ENCODE measurements around the gene SERTAD1.

Gene SERTAD1

GRCh38 chr19:40466219-40466984, 40.6 kb upstream of the SERTAD1 start:
- Histone ChIP-seq H3K27ac (ENCODE audit: low read depth, low read length) (no peak overlapping the region), H3K4me2 (ENCODE audit: low read length) (peak overlapping the region; percentile 97), H3K36me3 (ENCODE audit: control insufficient read depth, low read length) (no peaks in the 10 kb centered on the region), H3K27me3 (ENCODE audit: control insufficient read depth, low read length) (peaks cover 13% of the 10 kb centered on the region), H3F3A (ENCODE audit: control insufficient read depth, insufficient read depth) (no peaks in the 10 kb centered on the region), H3K9me3 (ENCODE audit: control insufficient read depth, insufficient read depth, low read length) (no peaks in the 10 kb centered on the region), H3K79me2 (ENCODE audit: control insufficient read depth, low read length) (no peaks in the 10 kb centered on the region), H4K20me1 (ENCODE audit: control insufficient read depth, insufficient read depth, low read depth, low read length) (no peaks in the 10 kb centered on the region), H3K4me1 (ENCODE audit: control insufficient read depth, low read length) (peaks cover 30% of the 10 kb centered on the region), H3K4me3 (ENCODE audit: low read length) (peak overlapping the region; percentile 75), H3K9me2 (replicated peaks; ENCODE audit: control insufficient read depth, low read length) (no peaks in the 10 kb centered on the region)
- TF ChIP-seq EZH2phosphoT487 (IDR thresholded peaks at IDR 0.05; ENCODE audit: borderline replicate concordance, low read length) (no peak), CTCF (IDR thresholded peaks at IDR 0.05; ENCODE audit: low read depth, low read length, poor library complexity, severe bottlenecking) (no peak)

- Histone ChIP-seq H3K9me2 (replicated peaks; ENCODE audit: control insufficient read depth, low read length) (no peaks in the 10 kb centered on the region), H3K4me3 (ENCODE audit: low read length) (peak within 1 kb of the TSS; percentile 81), H3K79me2 (ENCODE audit: control insufficient read depth, low read length) (no peaks in the 10 kb centered on the region), H4K20me1 (ENCODE audit: control insufficient read depth, insufficient read depth, low read depth, low read length) (no peaks in the 10 kb centered on the region), H3K27ac (ENCODE audit: low read depth, low read length) (no peak within 1 kb of the TSS), H3F3A (ENCODE audit: control insufficient read depth, insufficient read depth) (no peaks in the 10 kb centered on the region), H3K27me3 (ENCODE audit: control insufficient read depth, low read length) (peaks cover 13% of the 10 kb centered on the region), H3K9me3 (ENCODE audit: control insufficient read depth, insufficient read depth, low read length) (no peaks in the 10 kb centered on the region), H3K4me1 (ENCODE audit: control insufficient read depth, low read length) (peaks cover 36% of the 10 kb centered on the region), H3K36me3 (ENCODE audit: control insufficient read depth, low read length) (no peaks in the 10 kb centered on the region), H3K4me2 (ENCODE audit: low read length) (peak within 1 kb of the TSS; percentile 97)
- TF ChIP-seq CTCF (IDR thresholded peaks at IDR 0.05; ENCODE audit: low read depth, low read length, poor library complexity, severe bottlenecking) (no peak), EZH2phosphoT487 (IDR thresholded peaks at IDR 0.05; ENCODE audit: borderline replicate concordance, low read length) (no peak)
Measured at GRCh38 chr19:40465557-40466218, 39.9 kb upstream of the SERTAD1 start, which contains the start of gene BLVRB. Gene BLVRB, minus strand, starts transcription at chr19:40465745. Its CDS starts 57 bp downstream, at chr19:40465688.

- H3K4me3 ChIP-seq (ENCODE audit: low read length), result peak overlapping the region; percentile 81
- H3K27ac ChIP-seq (ENCODE audit: low read depth, low read length), result no peak overlapping the region
- no peaks in the 10 kb centered on the region for H3K79me2 ChIP-seq (ENCODE audit: control insufficient read depth, low read length)
- peaks cover 13% of the 10 kb centered on the region for H3K27me3 ChIP-seq (ENCODE audit: control insufficient read depth, low read length)
- H3K9me2 ChIP-seq (replicated peaks; ENCODE audit: control insufficient read depth, low read length), result no peaks in the 10 kb centered on the region
- H4K20me1 ChIP-seq (ENCODE audit: control insufficient read depth, insufficient read depth, low read depth, low read length), result no peaks in the 10 kb centered on the region
- H3K36me3 ChIP-seq (ENCODE audit: control insufficient read depth, low read length), result no peaks in the 10 kb centered on the region
- H3K9me3 ChIP-seq (ENCODE audit: control insufficient read depth, insufficient read depth, low read length), result no peaks in the 10 kb centered on the region
- peak overlapping the region; percentile 97 for H3K4me2 ChIP-seq (ENCODE audit: low read length)
- no peaks in the 10 kb centered on the region for H3F3A ChIP-seq (ENCODE audit: control insufficient read depth, insufficient read depth)
- peaks cover 36% of the 10 kb centered on the region for H3K4me1 ChIP-seq (ENCODE audit: control insufficient read depth, low read length)
- TF ChIP-seq CTCF (IDR thresholded peaks at IDR 0.05; ENCODE audit: low read depth, low read length, poor library complexity, severe bottlenecking) (no peak), EZH2phosphoT487 (IDR thresholded peaks at IDR 0.05; ENCODE audit: borderline replicate concordance, low read length) (no peak)
Measured at GRCh38 chr19:40465025-40465556, 39.3 kb upstream of the SERTAD1 start.

Measured in DOHH2 (cell line).